SIG-M5 (cell line): ENCODE measurements around the gene CPAMD8.

Source experiments
- DNase-seq: peaks from one replicate; lab custom pipeline; 2025; lab: John Stamatoyannopoulos, UW

The CPAMD8 gene

DNA sequence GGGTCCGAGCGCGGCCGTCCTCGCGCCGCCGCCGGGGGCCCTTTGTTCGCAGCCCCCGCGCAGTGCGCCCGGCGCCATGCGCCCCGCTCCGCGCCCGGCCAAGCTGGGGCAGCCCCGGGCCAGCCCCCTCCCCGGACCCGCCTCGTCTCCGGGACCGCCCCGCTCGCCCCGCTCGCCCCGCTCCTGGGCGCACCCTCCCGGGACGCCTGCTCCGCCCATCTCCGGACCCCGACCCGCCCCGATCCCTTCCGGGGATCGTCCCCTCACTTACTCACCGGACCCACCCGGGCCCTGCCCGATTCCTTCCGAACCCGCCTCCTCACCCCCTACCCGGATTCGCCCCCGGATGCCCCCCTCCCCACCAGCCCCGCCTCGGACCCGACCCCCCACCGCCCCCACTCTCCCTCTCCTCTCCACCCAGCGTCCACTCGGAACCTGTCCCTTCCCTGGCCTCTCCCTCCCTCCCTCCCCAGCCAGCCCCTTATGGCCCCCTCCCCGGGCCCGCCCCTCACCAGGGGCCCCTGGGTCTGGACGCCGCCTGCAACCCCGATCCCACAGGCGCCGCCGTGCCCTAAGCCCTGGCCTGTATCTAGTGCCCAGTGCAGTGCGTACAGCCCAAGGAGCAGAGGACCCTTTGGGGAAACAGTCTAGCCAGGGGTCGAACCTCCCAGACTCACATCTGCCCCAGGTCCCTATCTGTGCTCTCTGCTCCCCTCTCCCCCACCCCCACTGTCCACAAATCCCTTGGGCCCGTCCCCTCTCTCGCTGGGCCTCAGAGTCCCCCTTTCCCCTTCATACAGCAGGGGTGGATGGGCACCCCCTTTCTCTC is at the start of gene CPAMD8:
TSS of gene CPAMD8 (minus strand) at position 105 of the 829 bp plus-strand sequence. CDS start 168 bp downstream, outside the sequence.
- no peak for DNase-seq

DNA sequence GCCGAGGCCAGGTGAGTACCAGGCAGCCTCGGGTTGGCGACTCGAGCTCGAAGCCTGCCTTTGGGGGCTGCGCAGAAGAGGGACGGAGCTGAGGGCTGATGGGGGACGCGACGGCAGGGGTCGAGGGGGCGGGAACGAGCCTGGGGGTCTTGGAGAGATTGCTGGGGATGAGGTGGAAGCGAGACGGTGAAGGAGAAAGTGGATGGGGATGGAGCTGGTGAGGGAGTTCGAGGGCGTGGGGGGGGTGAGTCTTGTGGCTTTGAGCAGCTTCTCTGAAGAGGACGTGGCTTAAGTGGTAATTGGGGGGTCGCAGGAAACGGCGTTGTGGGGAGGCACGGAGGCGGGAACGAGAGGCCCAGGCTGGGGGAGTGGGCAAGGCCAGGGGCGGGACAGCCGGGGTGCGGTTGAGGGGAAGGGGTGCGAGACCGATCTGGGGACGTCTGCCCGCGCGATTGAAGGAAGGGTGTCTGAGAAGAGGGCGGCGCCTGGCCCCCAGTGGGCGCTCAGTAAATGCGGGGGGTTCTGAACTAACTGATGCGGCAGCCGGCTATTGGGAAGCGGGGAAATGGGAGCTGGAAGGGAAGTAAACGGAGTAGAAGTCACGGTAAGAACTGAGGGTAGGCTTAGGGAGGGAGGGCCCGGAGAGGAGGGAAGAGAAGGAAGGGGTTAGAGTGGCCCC is 49.4 kb upstream of the CPAMD8 start:
- no peak for DNase-seq

DNA sequence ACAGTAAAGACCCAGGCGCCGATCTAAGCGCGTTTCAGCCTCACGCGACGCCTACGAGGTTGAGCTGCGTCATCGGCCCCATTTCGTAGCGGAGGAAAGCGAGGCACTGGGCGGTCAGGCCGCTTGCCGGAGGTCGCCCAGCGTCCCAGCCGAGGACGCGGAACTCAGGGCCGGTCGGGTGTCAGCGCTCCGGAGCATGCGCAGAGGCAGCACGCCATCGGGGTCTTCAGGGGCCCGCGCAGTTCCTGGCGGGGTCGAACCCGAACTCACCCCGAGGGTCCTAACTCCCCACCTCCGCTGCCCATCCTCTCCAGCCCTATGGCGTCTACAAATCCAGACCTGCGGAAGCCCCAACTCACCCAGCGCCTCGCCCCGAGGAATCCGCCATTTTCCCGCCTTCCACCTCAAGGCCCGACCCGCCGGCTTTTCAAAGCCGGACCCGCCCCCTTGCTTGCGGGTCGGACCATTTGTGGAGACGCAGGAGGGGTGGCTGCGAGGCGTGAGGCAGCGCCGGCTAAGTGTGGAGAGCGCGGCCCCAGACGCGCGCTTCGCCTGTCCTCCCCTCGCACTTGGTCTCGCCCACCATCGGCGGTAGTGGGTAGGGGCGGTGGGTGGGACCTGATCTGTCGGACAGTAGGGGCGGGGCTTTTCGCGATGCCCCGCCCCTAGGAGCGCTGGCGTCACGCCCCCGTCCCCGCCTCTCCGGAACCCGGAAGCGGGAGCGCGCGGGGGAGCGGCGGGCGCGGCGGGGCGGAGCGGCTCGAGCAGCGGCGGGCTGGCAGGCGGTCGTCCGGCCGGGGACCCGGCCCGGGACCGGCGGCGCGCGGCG is 48.6 kb upstream of the CPAMD8 start, which contains the start of the genes HAUS8 and MYO9B:
TSS of gene HAUS8 (minus strand) at position 418 of the 829 bp plus-strand sequence. CDS start at position 388, 30 bp downstream.
TSS of gene MYO9B (plus strand) at position 743 of the 829 bp plus-strand sequence. CDS start 25,941 bp downstream, outside the sequence.
- DNase-seq = peak; percentile 69

DNA sequence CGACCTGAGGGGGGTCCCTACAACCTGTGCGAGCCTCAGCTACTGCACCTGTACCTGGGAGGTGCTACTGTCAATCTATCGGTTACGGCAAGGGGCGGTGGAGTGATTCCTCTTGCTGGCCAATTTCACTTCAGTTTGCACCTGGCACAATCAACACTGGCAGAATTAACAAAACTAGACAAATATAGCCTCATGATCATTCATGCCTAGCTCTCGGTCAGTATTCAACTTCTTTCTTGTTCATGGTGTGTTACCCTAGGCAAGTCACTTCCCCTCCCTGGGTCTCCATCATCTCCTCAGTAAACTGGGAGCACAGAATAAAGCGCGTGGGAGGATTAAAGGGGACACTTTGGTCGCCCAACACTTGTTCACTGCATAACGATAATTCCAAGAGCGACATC is 48.0 kb upstream of the CPAMD8 start:
- no peak for DNase-seq

DNA sequence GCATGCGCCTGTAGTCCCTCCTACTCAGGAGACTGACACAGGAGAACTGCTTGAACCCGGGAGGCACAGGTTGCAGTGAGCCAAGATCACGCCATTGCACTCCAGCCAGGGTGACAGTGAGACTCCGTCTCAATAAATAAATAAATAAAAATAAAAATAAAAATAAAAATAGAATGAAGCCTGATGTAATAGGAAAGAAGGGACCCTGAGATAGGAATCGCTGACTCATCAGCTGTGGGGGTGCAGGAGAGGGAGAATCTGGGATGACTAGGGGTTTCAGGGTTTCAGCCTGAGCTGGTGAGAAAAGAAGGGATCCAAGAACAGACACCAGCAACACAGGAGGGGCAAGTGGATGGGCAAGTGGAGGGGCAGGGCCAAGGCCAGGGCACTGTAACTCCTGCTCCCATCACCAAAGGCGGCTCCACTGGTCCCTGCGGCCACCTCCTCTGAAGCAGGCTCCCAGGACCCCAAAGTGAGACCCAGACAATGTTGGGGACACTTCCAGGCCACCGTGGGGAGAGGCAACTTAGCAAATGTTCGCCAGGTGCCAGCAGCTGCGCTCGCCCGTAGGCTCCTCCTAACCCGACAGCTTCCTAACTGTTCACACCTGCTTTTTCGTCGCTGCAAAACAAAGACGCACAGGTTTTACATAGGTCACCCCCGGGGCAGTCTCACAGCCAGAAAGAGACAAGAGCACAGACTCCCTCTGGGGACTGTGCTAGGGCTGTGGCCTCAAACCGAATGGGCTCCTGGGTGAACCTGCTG is 47.4 kb upstream of the CPAMD8 start:
- no peak for DNase-seq

DNA sequence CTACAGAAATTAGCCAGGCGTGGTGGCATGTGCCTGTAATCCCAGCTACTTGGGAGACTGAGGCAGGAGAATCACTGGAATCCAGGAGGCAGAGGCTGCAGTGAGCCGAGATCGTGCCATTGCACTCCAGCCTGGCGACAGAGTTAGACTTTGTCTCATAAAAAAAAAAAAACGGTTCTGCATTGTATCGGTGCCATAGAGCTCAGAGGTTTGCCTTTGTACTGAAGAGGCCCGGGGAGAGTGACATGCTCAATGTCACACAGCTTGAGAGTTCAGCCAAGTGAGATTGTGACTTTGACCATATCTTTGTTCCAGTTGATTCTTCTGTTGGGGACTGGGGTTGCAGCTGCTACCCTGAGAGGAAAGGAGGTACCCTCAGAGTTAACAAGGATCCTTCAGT is 44.3 kb upstream of the CPAMD8 start:
- DNase-seq = no peak

- no peak for DNase-seq
Measured at GRCh38 chr19:17070421-17070820, 43.8 kb upstream of the CPAMD8 start.

DNA sequence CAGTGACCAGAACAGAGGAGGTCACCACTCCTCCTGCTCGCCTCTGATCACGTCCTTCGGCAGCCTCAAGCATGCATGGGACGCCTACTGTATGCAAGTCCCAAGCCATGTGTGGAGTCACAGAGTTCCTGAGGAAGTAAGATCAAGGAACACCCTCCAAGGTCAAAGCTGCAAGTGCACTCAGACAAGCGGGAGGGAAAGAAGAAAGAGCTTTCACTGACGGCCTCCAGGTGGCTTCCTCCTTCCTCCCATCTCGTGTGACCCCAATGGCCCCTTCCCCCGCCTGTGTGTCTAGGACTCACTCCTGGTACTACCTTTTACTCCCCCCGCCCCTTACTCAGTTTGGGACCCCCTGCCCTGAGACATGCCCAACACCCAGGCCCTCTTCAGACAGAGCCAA is 42.6 kb upstream of the CPAMD8 start:
- DNase-seq = no peak

DNA sequence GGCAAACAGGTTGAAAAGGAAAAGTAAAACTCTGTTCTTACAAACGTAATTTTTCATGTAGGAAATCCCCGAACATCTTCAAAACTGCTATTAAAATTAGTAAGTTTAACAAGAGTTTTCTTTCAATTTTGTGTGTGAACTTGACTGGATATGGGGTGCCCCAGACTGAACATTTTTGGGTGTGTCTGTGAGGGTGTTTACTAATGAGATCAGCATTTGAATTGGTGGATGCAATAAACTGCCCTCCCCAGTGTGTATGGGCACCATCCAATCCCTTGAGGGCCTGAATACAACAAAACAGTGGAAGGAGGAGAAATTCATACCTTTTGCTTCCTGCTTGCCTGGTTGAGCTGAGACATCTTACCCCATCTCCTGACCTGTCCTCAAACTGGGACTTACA is 36.8 kb upstream of the CPAMD8 start:
- DNase-seq = no peak

DNA sequence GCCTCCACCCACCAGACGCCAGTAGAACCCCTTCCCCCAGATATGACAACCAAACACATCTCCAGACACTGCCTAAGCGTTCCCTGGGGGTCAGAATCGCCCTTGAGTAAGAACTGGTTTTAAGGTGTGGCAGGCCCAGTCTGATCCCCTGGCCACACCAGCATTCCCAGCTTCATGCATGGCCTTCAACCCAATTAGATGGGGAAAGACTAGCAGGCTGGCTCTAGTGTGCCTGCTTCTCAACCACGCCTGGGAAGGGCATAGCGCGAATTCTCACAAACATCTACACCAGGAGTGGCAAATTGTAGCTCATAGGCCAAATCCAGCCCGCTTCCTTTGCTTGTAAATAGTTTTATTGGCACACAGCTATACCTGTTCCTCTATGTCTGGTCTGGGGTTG is 35.1 kb upstream of the CPAMD8 start:
- DNase-seq = no peak

DNA sequence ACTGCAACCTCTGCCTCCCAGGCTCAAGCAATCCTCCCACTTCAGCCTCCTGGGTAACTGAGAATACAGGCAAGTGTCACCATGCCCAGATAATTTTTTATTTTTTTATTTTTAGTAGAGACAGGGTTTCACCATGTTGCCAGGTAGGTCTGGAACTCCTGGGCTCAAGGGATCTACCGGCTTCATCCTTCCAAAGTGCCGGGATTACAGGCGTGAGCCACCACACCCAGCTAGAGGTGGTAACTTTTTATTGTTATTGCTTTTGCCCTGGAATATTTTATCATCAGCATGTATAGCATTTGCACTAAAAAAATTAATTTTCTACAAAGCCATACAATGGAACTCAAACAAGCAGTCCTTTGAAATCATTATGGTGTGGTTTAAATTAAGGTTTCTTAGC is 34.6 kb upstream of the CPAMD8 start:
- DNase-seq = no peak

DNA sequence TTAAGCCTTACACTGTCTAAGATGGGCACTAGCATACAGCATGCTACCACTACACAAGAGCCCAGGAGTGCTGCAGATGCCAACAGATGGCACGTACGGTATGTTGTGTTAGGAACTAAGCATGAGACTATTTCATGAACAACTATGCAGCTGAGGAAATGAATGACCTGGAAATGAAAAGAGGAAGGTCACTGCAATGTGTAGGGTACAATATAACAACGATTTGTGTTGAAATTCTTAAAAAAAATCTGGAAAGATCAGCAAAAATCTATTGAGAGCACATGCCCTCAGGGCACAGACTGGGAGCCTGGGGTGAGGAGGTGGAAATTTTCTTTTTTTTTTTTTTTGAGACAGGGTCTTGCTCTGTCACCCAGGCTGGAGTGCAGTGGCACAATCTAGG is 34.2 kb upstream of the CPAMD8 start:
- no peak for DNase-seq

DNA sequence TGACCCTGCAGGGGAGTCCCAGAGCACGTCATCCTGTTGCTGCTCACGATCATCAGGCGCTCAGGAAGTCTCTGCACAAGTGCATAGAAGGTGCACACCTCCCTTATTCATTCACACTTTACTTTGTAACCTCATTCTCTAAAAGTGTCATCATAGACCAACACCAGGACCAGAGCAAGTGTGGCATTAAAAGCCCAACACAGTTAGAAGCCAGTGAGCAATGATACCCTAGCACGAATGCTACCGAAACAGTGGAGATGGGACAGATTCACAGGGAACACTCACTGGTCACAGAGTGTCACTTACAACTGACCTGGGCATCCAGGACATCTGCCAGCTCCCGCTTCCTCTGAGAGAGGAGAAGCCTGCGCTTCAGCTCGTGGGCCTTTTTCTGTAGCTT is 31.6 kb upstream of the CPAMD8 start:
- DNase-seq = no peak

- no peak for DNase-seq
Measured at GRCh38 chr19:17055636-17056035, 29.0 kb upstream of the CPAMD8 start.

DNA sequence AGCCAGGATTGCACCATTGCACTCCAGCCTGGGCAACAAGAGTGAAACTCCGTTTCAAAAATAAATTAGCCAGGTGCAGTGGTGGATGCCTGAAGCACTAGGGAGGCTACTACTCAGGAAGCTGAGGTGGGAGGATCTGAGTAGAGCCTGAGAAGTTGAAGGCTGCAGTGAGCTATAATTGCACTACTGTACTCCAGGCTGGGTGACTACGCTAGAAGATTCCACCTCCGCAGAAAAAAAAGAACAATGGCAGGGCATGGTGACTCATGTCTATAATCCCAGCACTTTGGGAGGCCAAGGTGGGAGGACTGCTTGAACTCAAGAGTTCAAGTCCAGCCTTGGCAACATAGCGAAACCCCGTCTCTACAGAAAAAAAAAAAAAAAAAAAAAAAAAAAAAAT is 28.1 kb upstream of the CPAMD8 start:
- no peak for DNase-seq

- DNase-seq = no peak
Measured at GRCh38 chr19:17052439-17052838, 25.8 kb upstream of the CPAMD8 start.

- DNase-seq = no peak
Measured at GRCh38 chr19:17049711-17050280, 23.2 kb upstream of the CPAMD8 start.

DNA sequence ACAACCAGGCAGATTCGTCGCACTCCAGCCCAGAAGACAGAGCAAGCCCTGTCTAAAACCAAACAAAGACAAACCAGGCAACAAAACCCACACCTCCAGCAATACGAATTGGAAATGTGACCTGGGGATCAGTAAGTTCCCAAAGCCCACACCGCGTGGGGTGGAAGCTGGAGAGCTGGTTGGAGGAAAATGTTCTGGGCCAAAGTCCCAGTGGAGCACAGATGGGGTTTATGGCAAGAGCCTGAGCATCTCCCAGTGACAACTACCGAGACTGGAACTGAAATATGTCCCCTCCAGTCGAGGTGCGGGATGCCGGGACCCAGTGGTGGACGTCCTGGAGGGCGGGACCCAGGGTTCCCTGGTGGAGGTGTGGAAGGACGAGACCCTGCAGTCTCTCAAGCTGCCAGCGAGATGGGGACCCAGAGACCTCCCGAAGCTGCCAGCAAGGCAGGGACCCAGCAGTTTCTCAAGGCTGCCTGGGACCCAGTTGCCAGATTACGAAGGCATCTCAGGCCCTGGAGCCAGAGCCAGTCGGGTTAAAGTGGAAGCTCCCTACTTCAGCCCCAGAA is 22.4 kb upstream of the CPAMD8 start:
- DNase-seq = no peak

- no peak for DNase-seq
Measured at GRCh38 chr19:17045907-17046502, 19.4 kb upstream of the CPAMD8 start.

DNA sequence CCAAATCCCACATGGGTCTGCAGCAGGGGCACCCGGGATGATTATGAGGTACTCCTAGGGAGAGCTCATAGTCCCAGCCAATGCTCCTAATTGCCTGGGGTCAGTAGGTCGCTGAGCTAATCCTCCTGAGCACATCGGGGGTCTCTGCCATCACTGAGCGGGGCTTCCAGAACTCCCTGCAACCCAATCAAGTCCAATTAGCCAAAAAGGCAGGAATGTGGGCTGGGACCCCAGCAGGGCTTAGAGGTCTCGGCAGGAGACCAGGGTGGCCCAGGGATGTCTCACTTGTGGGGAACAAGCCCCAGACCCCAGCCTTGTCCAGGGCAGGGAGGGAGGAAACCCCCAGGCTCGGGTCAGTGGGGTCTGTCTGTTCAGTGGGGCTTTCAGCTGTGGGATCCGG is 17.1 kb upstream of the CPAMD8 start:
- no peak for DNase-seq

- DNase-seq = no peak
Measured at GRCh38 chr19:17041976-17042375, 15.4 kb upstream of the CPAMD8 start.
